Measurements from ENCODE around the gene ASPSCR1.

DNA sequence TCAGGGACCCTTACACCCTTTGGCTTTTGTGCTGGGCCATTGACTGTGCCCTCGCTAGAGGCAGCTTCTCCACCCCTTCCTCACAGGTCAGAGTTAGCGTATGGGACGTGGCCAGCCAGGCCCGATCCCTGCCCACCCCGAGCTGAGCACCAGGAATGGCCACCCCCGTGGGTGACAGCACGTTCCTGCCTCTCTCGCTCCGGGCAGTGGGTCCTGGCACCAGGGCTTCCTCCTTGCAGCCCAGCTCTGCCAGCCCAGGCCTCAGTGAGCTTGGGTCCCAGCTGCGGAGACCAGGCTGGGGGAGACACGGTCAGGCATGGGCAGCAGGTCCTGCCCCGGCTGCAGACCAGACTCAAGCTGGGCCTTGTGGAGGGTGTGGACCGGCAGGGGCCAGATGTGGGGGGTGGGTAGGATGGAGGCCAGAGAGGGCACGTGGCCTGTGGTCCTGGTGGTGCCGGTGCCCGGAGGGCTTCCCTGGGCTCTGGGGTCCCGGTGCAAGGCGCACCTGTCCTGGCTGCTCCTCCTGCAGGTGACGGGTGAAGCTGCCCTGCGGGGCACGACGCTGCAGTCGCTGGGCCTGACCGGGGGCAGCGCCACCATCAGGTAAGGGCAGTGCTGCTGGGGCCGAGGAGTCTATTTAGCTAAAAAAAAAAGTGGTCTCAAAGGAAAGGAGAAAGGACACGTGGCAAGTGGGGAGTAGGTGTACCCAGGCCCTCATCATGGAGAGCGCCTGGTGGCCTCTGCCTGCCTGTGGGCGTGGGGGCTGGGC lies 18.2 kb downstream of the ASPSCR1 start:
- TF ChIP-seq, protein P1, sequence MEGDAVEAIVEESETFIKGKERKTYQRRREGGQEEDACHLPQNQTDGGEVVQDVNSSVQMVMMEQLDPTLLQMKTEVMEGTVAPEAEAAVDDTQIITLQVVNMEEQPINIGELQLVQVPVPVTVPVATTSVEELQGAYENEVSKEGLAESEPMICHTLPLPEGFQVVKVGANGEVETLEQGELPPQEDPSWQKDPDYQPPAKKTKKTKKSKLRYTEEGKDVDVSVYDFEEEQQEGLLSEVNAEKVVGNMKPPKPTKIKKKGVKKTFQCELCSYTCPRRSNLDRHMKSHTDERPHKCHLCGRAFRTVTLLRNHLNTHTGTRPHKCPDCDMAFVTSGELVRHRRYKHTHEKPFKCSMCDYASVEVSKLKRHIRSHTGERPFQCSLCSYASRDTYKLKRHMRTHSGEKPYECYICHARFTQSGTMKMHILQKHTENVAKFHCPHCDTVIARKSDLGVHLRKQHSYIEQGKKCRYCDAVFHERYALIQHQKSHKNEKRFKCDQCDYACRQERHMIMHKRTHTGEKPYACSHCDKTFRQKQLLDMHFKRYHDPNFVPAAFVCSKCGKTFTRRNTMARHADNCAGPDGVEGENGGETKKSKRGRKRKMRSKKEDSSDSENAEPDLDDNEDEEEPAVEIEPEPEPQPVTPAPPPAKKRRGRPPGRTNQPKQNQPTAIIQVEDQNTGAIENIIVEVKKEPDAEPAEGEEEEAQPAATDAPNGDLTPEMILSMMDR (IDR thresholded peaks at IDR 0.05) = no peak
- TF ChIP-seq POLR2A (IDR thresholded peaks at IDR 0.05) = no peak
- no peak for TF ChIP-seq POLR2AphosphoS5 (IDR thresholded peaks at IDR 0.05)
- TF ChIP-seq EP300 (IDR thresholded peaks at IDR 0.05) = no peak
